H9 (cell line): ENCODE results near the gene ABHD16A. TPM values are rescaled to one million over a fixed set of nuclear protein-coding genes. Genes with fewer than 3 reads are reported as not detected.
A peak's percentile ranks its signal among the peaks of the same experiment; 100 is the strongest.

Source experiments
- DNase-seq: peaks from one replicate; pipeline ENCODE4 v3.0.0-alpha.2; 2017
- H2AFZ ChIP-seq: one replicate; pipeline ENCODE4 v1.6.1; 2013; ENCODE audit warnings: mild to moderate bottlenecking, low read length, control low read depth, moderate library complexity
- H2AK5ac ChIP-seq: 2 replicates; pipeline ENCODE4 v1.6.1; 2013; ENCODE audit warnings: low read length, control low read depth, mixed read lengths; ENCODE audit not compliant: insufficient read length
- H2BK120ac ChIP-seq: one replicate; pipeline ENCODE4 v1.6.1; 2013; ENCODE audit warnings: low read depth, mild to moderate bottlenecking, low read length, control low read depth, inconsistent platforms; ENCODE audit not compliant: poor library complexity, severe bottlenecking
- H2BK12ac ChIP-seq: 2 replicates; pipeline ENCODE4 v1.6.1; 2013; ENCODE audit warnings: low read length, control low read depth, mixed read lengths, low read depth; ENCODE audit not compliant: insufficient read length
- H2BK15ac ChIP-seq: 2 replicates; pipeline ENCODE4 v1.6.1; 2013; ENCODE audit warnings: low read depth, low read length, control low read depth
- H2BK20ac ChIP-seq: one replicate; pipeline ENCODE4 v1.6.1; 2013; ENCODE audit warnings: low read depth, mild to moderate bottlenecking, low read length, control low read depth, inconsistent platforms; ENCODE audit not compliant: poor library complexity, severe bottlenecking
- H2BK5ac ChIP-seq: 2 replicates; pipeline ENCODE4 v1.6.1; 2013; ENCODE audit warnings: low read length, control low read depth, mixed read lengths; ENCODE audit not compliant: insufficient read length
- H3K14ac ChIP-seq: 2 replicates; pipeline ENCODE4 v1.6.1; 2013; ENCODE audit warnings: low read length, control low read depth; ENCODE audit not compliant: insufficient read depth
- H3K18ac ChIP-seq: 2 replicates; pipeline ENCODE4 v1.6.1; 2013; ENCODE audit warnings: low read depth, mild to moderate bottlenecking, mixed read lengths, low read length, control low read depth; ENCODE audit not compliant: insufficient read length
- H3K23ac ChIP-seq: 2 replicates; pipeline ENCODE4 v1.6.1; 2013; ENCODE audit warnings: low read length, control low read depth, mixed read lengths, low read depth; ENCODE audit not compliant: insufficient read length
- H3K23me2 ChIP-seq: 2 replicates; pipeline ENCODE4 v1.6.1; 2013; ENCODE audit warnings: low read depth, mild to moderate bottlenecking, mixed read lengths, low read length, control low read depth; ENCODE audit not compliant: insufficient read length, poor library complexity, severe bottlenecking
- H3K27ac ChIP-seq: 2 replicates; pipeline ENCODE4 v1.5.1; 2013; ENCODE audit warnings: low read length, control low read depth, mixed read lengths, low read depth; ENCODE audit not compliant: insufficient read length
- H3K27me3 ChIP-seq: 2 replicates; pipeline ENCODE4 v1.6.1; 2013; ENCODE audit warnings: low read length, control low read depth, inconsistent platforms; ENCODE audit not compliant: insufficient read depth
- H3K4ac ChIP-seq: 2 replicates; pipeline ENCODE4 v1.6.1; 2013; ENCODE audit warnings: low read depth, mild to moderate bottlenecking, control low read depth, inconsistent platforms, low read length, moderate library complexity
- H3K4me1 ChIP-seq: 2 replicates; pipeline ENCODE4 v1.6.1; 2013; ENCODE audit warnings: low read length, control low read depth, inconsistent platforms; ENCODE audit not compliant: insufficient read depth
- H3K4me2 ChIP-seq: 2 replicates; pipeline ENCODE4 v1.6.1; 2013; ENCODE audit warnings: low read length, control low read depth, mixed read lengths; ENCODE audit not compliant: insufficient read length, insufficient read depth
- H3K56ac ChIP-seq: 2 replicates; pipeline ENCODE4 v1.6.1; 2013; ENCODE audit warnings: low read depth, mild to moderate bottlenecking, mixed read lengths, low read length, control low read depth; ENCODE audit not compliant: insufficient read length
- H3K79me1 ChIP-seq: 2 replicates; pipeline ENCODE4 v1.6.1; 2013; ENCODE audit warnings: low read depth, mild to moderate bottlenecking, moderate library complexity, low read length, control low read depth, inconsistent platforms; ENCODE audit not compliant: insufficient read depth, poor library complexity, severe bottlenecking
- H3K79me2 ChIP-seq: 2 replicates; pipeline ENCODE4 v1.6.1; 2013; ENCODE audit warnings: low read length, control low read depth, inconsistent platforms; ENCODE audit not compliant: insufficient read depth
- H3K9ac ChIP-seq: 2 replicates; pipeline ENCODE4 v1.6.1; 2013; ENCODE audit warnings: low read length, control low read depth, mixed read lengths; ENCODE audit not compliant: insufficient read length; ENCODE audit errors: extremely low read depth
- H3K9me3 ChIP-seq: one replicate; pipeline ENCODE4 v1.6.1; 2013; ENCODE audit warnings: low read depth, low read length, inconsistent platforms; ENCODE audit not compliant: control insufficient read depth
- H3T11ph ChIP-seq: one replicate; pipeline ENCODE4 v1.6.1; 2013; ENCODE audit warnings: mild to moderate bottlenecking, low read length, control low read depth, inconsistent platforms
- H4K20me1 ChIP-seq: one replicate; pipeline ENCODE4 v1.6.1; 2013; ENCODE audit not compliant: control insufficient read depth, insufficient read length, insufficient read depth
- H4K5ac ChIP-seq: 2 replicates; pipeline ENCODE4 v1.6.1; 2013; ENCODE audit warnings: low read depth, mild to moderate bottlenecking, mixed read lengths, low read length, control low read depth; ENCODE audit not compliant: insufficient read length
- H4K8ac ChIP-seq: replicated peaks from 2 replicates; pipeline ENCODE4 v1.6.1; 2013; ENCODE audit warnings: low read length, control low read depth, mixed read lengths, low read depth; ENCODE audit not compliant: insufficient read length
- H4K91ac ChIP-seq: 2 replicates; pipeline ENCODE4 v1.6.1; 2013; ENCODE audit warnings: low read depth, mild to moderate bottlenecking, moderate library complexity, mixed read lengths, low read length, control low read depth; ENCODE audit not compliant: insufficient read length
- H3K27ac Mint-ChIP-seq, 3 experiments: 2 replicates in 2 of 3; 3 replicates in 1 of 3; pipeline ENCODE4 v1.8.0; 2020 to 2021; ENCODE audit warnings: mixed read lengths in 3 of 3, mild to moderate bottlenecking in 1 of 3, moderate library complexity in 1 of 3
- H3K27me3 Mint-ChIP-seq: 2 replicates; pipeline ENCODE4 v1.8.0; 2021; ENCODE audit warnings: low read depth, mild to moderate bottlenecking, moderate library complexity, mixed read lengths
- H3K36me3 Mint-ChIP-seq, 3 experiments: 2 replicates in 2 of 3; 3 replicates in 1 of 3; pipeline ENCODE4 v1.8.0; 2020 to 2021; ENCODE audit warnings: low read depth in 3 of 3, mixed read lengths in 3 of 3; ENCODE audit not compliant: insufficient read depth in 1 of 3
- H3K4me1 Mint-ChIP-seq, 2 experiments: 2 replicates each; pipeline ENCODE4 v1.8.0; 2020; ENCODE audit warnings: mixed read lengths in 2 of 2
- H3K4me3 Mint-ChIP-seq, 2 experiments: 2 replicates in 1 of 2; 3 replicates in 1 of 2; pipeline ENCODE4 v1.8.0; 2020 to 2021; ENCODE audit warnings: mild to moderate bottlenecking in 2 of 2, mixed read lengths in 2 of 2, moderate library complexity in 1 of 2
- H3K9me3 Mint-ChIP-seq, 2 experiments: 2 replicates in 1 of 2; 3 replicates in 1 of 2; pipeline ENCODE4 v1.8.0; 2020; ENCODE audit warnings: mild to moderate bottlenecking in 2 of 2, mixed read lengths in 2 of 2, moderate library complexity in 1 of 2
- CTCF ChIP-seq: fragments of 200-600 bp; sonication (generic); conservative IDR thresholded peaks from 3 replicates; pipeline ENCODE4 v1.8.0; 2021; ENCODE audit warnings: antibody characterized with exemption, mild to moderate bottlenecking
- WGBS: extraction: QIAGEN DNeasy Blood & Tissue Kit; methylation state at CpG from one replicate; pipeline ENCODE4 v1.1.7; 2013; ENCODE audit warnings: missing lambda C conversion rate, low lambda C conversion rate, mixed read lengths; ENCODE audit not compliant: insufficient read length; ENCODE audit errors: extremely low coverage; 5-methylcytosine and 5-hydroxymethylcytosine counted together
- total RNA-seq: library from RNA; stranded (reverse); gene quantifications from 2 replicates; pipeline ENCODE4 v1.2.1, GENCODE V29; 2021

The ABHD16A gene
- total RNA-seq, 1 experiment from 2014 or later = 34.4 TPM

GRCh38 chr6:31739639-31740396, 36.7 kb upstream of the ABHD16A start, which contains the start of gene MSH5:
MSH5 (plus strand) TSS chr6:31740005; CDS start chr6:31740467, 462 bp downstream.
- Histone ChIP-seq H2BK15ac (no peak within 1 kb of the TSS), H3K56ac (no peak within 1 kb of the TSS), H3K23me2 (peaks cover 27% of the 10 kb centered on the region), H3K79me1 (no peaks in the 10 kb centered on the region), H3K9ac (peak within 1 kb of the TSS; percentile 94), H2BK20ac (no peak within 1 kb of the TSS), H3K23ac (no peak within 1 kb of the TSS), H4K8ac (no peak within 1 kb of the TSS), H3K4me2 (peak within 1 kb of the TSS; percentile 77), H4K20me1 (no peaks in the 10 kb centered on the region), H3K14ac (peak within 1 kb of the TSS; percentile 100), H3K27ac (peak within 1 kb of the TSS; percentile 56), H2AK5ac (no peak within 1 kb of the TSS), H3K4me1 (peaks cover 11% of the 10 kb centered on the region), H2BK5ac (peak within 1 kb of the TSS; percentile 92), H3K4ac (peak within 1 kb of the TSS; percentile 99; the same call in 1 of the 2 replicates), H3K79me2 (peaks cover 6% of the 10 kb centered on the region; the same call in 1 of the 2 replicates), H2BK12ac (peak within 1 kb of the TSS; percentile 40), H3T11ph (peak within 1 kb of the TSS; percentile 90), H2BK120ac (peak within 1 kb of the TSS; percentile 100), H3K18ac (peak within 1 kb of the TSS; percentile 100), H4K5ac (peak within 1 kb of the TSS; percentile 96), H3K27me3 (no peaks in the 10 kb centered on the region), H2AFZ (no peak within 1 kb of the TSS), H4K91ac (peak within 1 kb of the TSS; percentile 95), H3K9me3 (no peaks in the 10 kb centered on the region)
- DNase-seq = peak; percentile 100
- Mint-ChIP-seq H3K36me3 (peaks cover 14 to 33% (median 14%) of the 10 kb centered on the region in 3 experiments), H3K4me3 (peak within 1 kb of the TSS; percentile 74 to 85), H3K27me3 (no peaks in the 10 kb centered on the region), H3K27ac (peak within 1 kb of the TSS; percentile 91 to 99 (median 99)), H3K9me3 (no peaks in the 10 kb centered on the region), H3K4me1 (peaks cover 41 to 55% of the 10 kb centered on the region in 2 experiments)
- no peak for TF ChIP-seq CTCF
- no CpG with 5 or more reads among the region's 58 CpGs for WGBS
